HG02938 (cell line): ENCODE data around the gene SMOC1.

Experiments used
- ATAC-seq: cut with Tn5 transposase; IDR thresholded peaks from one replicate; pipeline ENCODE4 v1.9.1; 2021; ENCODE audit warnings: mild to moderate bottlenecking, moderate library complexity; ENCODE audit not compliant: unreplicated experiment

SMOC1 gene

DNA sequence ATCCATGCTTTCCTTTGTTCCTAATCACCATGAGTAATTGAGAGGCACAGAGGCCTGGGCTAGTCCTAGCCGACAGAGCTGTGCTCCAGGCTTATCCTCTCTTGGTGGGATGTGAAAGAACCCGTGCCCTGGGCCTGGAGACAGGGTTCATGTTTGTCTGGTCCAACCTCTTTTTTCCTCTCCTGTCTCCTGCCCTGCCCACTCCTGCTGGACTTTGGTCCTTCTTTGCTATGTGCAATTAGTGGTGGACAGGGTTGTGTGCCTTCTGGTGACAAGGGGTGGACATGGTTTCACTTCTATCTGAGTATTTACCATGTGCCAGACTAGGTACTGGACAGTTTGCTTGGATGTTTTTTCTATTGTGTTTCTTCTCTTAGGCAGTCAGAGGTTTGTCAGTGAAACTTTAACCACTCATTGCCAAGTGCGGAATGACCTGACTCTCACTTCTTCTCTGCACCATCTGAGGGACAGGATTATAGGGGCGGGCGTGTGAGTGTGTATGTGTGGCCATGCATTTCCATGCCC lies 126.1 kb downstream of the SMOC1 start:
- ATAC-seq, result no peak

GRCh38 chr14:70006699-70007098 lies 127.5 kb downstream of the SMOC1 start:
- ATAC-seq, result no peak

DNA sequence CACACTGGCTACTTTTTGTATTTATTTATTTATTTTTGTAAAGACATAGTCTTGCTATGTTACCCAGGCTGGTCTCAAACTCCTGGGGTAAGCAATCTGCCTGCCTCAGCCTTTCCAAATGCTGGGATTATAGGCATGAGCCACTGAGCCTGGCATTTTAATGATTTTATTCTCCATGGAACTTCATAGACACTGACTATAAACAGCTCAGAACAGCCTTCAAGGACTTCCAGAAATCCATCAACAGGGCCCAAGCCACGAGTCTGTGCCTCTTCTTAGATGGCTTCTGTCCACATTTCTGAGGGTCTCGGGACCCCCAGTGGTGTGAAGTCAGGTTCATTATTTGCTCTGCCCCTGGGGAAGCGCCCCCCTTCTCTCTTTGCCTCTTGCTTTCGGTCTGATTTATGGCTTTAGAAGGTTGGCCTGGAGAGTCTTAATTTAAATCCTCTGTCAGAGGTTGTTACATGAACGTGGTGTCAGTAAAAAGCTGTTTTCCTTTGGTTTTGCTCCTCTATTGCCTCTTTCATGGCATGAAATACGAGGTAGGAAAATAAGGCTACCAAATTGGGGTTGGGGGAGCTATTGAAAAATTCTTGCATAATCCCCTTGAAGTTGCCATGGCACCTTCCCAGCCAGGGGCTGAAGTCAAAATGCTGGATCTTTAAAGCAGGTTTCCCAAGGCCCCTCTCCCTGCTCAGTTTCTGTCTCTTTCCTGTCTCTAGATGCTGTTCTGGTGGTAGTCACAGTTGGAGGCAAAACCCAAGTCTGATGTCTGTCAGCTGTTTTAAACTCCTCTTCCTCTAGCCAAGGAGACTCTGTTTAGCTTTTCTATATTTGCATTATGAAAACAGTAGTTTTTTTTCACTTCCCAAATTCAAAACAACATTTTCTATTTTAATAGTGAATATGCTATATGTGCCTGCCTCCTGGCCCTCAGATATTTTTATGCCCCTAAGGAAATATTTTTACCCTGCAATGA lies 129.4 kb downstream of the SMOC1 start:
- no peak for ATAC-seq

- ATAC-seq, result no peak
Measured at GRCh38 chr14:70009961-70010360, 130.7 kb downstream of the SMOC1 start.

DNA sequence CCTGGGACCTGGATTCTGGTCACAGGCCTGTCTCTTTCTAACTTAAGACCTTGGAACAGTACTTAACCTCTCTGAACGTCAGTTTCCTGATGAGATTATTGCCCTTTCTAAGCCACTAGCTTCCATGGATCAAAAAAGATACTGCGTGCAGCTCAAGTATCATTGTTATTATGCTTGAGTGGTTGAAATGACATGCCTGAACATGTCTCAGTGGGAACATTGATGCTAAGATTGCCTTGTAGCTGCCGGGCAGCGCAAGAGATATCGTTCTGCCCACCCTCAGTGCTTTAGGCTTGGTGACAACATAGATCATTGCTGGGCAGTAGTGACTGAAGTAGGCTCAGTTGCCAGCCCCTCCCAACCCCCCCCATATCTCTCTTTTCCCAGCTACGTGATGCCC lies 131.9 kb downstream of the SMOC1 start:
- no peak for ATAC-seq

DNA sequence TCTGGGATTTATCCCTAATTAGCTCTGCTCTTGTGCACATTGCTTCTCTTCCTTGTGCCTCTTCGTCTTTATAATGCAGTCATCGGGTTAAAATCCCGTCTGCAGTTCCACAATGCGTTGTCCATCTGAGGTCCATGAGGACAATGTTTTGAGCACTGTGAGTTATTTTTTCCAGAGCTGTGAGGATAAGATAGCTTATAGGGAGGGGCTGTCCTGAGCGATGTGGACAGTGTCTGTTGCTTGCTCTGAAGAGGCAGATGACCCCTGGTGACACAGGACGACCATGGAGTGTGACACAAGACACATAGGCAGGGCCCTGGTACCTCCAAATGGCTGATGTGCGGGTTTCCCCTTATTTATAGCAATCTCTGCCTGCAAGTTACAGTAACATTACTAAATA lies 132.5 kb downstream of the SMOC1 start:
- no peak for ATAC-seq

DNA sequence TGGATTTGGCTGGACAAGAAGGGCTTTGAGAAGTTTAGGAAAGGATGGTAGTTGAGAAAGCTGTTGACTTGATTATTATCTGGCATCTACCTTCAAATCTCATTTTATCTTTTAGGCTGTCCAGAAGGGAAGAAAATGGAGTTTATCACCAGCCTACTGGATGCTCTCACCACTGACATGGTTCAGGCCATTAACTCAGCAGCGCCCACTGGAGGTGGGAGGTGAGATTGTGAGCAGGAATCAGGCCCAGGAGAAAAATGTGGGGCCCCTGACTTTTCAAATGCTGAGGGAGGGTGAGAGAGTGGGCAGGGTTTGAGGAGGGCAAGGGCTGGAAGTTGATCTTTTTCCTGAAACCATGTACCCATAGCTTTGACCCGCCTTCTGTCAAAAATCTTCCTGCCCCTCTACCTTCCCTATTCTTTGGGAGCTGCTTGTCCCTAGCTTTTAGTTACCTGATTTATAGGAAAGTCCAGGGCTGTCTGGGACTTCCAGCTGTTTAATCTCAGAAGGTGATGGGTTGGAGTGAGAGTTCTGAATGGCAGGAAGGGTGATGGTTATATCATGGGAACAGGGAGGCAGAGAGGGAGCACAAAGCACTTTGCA lies 134.2 kb downstream of the SMOC1 start:
- ATAC-seq, result no peak

GRCh38 chr14:70014406-70015095 lies 135.3 kb downstream of the SMOC1 start:
- no peak for ATAC-seq

- no peak for ATAC-seq
Measured at GRCh38 chr14:70018230-70018629, 139.0 kb downstream of the SMOC1 start.

DNA sequence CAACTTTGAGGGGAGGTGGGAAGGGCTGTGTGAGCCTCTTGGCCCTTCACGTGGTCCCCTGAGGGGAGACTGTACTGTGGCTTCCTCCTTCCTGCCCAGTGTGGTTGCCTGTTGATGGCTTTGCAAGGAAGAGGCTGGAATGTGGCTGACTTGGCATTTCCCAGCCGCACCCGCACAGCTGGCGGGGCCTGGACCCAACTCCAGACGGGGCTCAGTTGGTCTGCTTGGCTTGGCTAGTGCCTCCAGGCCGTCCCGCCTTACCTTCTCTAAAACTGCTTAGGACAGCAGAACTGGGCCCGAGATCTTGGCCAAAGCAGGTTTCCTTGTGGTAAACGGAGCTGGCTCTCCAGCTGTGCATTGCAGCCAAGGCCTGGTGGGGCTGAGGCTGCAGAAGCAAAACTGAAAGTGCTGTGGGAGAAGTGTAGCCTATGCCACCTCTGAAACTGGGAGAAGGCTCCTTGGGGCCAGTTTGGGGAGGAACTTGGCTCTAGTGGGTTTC lies 139.5 kb downstream of the SMOC1 start:
- no peak for ATAC-seq

GRCh38 chr14:70019695-70020094 lies 140.5 kb downstream of the SMOC1 start:
- no peak for ATAC-seq

- no peak for ATAC-seq
Measured at GRCh38 chr14:70020352-70021170, 141.3 kb downstream of the SMOC1 start.

GRCh38 chr14:70021548-70022220 lies 142.5 kb downstream of the SMOC1 start:
- no peak for ATAC-seq

DNA sequence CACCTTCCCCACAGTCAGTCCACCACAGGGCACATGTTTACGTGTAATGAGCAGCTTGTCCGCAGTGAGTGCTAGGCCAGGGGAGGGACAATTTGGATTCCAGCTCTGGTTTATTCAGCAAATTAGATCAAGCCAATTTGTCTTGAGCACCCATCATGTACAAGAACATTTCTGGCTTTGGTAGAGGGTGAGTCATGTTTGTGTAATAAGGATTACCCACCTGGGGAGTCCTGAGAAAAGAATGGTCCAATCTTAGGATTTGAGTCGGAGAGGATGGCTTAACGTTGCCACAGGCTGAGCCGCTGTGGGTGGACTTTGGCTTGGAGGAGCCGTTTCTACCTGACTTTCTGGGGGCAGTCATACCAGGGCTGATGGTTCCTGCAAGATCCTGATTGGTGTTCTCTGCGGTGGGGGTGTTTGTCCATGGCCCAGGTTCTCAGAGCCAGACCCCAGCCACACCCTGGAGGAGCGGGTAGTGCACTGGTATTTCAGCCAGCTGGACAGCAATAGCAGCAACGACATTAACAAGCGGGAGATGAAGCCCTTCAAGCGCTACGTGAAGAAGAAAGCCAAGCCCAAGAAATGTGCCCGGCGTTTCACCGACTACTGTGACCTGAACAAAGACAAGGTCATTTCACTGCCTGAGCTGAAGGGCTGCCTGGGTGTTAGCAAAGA lies 143.7 kb downstream of the SMOC1 start:
- ATAC-seq, result no peak

DNA sequence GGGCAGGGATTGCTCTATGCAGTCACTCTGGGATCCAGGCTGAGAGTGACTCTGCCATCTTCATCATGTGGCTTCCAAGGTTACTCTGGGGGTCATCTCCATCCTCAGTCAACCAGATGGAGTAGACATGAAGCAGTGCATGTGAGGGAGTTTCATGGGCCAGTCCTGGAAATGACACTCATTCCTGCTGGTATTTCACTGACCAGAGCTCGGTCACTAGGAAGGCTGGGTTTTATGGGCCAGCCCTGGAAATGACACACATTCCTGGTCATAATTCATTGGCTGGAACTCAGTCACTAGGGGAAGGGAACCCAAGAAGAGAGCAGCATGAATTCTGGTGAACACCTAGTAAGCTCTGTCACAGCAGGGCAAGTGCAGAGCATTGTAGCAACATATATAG lies 144.7 kb downstream of the SMOC1 start:
- no peak for ATAC-seq

- no peak for ATAC-seq
Measured at GRCh38 chr14:70027785-70028428, 148.7 kb downstream of the SMOC1 start.

DNA sequence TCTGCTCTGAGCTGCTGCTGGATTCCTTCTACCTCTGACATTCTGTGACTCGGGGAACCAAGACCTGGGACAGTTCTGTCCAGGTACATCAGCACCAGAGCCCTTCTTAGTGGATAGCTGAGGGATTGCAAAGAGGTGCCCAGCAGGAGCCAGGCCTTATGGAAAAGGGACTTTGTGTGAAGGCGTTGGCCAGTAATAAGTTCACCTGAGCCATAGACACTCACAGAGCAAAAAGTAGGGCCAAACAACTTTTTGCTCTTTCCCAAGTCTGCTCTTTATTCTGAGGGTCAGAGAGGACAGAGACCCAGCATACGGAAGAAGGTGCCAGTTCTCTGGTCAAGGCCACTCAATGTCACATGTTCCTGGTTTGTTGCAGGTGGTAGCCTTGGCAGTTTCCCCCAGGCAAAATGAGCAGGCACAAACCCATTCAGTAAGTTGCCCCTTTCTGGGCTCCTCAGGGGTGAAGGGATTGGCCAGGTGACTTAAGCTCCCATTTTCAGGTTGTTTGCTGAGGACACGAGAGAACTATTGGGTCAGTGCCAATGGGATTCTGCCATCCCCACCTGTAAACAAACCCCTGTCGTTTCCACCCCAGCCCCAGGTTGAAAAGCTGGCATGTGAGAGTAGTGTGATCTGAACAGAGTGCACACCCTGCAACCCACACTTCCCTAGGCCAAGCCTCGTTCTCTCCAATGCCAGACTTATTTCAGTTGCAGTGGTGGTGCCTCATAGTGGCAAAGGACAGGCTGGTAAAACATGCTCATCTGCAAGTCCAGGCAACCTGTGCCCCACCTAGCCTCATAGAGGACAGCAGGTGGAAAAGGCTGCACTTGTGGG lies 150.3 kb downstream of the SMOC1 start:
- ATAC-seq, result no peak

DNA sequence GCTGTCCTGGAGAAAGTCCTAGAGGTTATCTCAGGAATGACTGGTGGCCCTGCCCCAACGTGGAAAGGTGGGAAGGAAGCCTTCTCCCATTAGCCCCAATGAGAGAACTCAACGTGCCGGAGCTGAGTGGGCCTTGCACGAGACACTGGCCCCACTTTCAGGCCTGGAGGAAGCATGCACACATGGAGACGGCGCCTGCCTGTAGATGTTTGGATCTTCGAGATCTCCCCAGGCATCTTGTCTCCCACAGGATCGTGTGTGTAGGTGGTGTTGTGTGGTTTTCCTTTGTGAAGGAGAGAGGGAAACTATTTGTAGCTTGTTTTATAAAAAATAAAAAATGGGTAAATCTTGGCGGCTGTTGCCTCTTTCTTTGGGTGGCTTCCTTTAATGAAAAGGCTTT lies 152.8 kb downstream of the SMOC1 start:
- no peak for ATAC-seq
